ENCODE results near the gene NUMB. TPM values are rescaled to one million over a fixed set of nuclear protein-coding genes. Genes with fewer than 3 reads are reported as not detected.

NUMB gene
- total and polyA plus RNA-seq, 2 donors (not counting 3 experiments of a cell fraction or from before 2014, with no cell fraction given) = 128 to 164 TPM

DNA sequence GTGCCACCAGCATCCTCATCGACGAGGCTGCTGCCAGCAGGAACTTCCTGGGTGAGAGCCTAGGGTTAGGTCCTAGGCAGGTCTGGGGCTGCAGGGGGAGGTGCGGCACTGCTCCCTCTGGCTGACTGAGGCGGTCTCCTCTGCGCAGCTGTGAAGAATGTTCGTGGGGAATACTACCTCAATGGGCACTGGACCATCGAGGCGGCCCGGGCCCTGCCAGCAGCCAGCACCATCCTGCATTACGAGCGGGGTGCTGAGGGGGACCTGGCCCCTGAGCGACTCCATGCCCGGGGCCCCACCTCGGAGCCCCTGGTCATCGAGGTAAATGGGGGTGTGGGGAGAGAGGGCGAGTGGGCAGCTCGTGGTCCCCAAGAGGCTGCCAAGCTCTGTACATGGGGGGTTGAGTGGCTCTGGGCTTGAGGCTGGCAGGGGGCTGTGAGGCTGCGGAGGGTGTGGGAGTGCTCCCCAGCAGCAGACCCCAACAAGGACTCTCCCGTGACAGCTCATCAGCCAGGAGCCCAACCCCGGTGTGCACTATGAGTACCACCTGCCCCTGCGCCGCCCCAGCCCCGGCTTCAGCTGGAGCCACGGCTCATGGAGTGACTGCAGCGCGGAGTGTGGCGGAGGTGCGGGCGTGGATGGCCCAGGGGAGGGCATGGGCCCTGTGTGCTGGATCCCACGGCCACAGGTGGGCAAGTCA, 206.7 kb downstream of the NUMB start:
- H3K9ac ChIP-seq (replicated peaks; ENCODE audit: extremely low read depth, insufficient read depth, low read length) = no peak overlapping the region
- no peaks in the 10 kb centered on the region for H3K79me2 ChIP-seq (ENCODE audit: control insufficient read depth, insufficient read depth, low read length)
- FAIRE-seq (no peak), DNase-seq (ENCODE audit: low read depth, low spot score) (no peak)
- no peaks in the 10 kb centered on the region for H3K36me3 ChIP-seq (ENCODE audit: control insufficient read depth in 2 of 2, extremely low read depth in 1 of 2, insufficient read depth in 2 of 2, low read length in 2 of 2)
- H2AFZ ChIP-seq (ENCODE audit: low read depth, low read length) = no peak overlapping the region
- POLR2A ChIA-PET = no interaction called here
- no peaks in the 10 kb centered on the region for H3K9me3 ChIP-seq (replicated peaks; ENCODE audit: control insufficient read depth, insufficient read depth, low read length)
- BruUV-seq (replicated peaks) = no TSS peak
- H3K4me2 ChIP-seq (ENCODE audit: insufficient read depth, low read length) = no peak overlapping the region
- no peaks in the 10 kb centered on the region for H3K27me3 ChIP-seq (ENCODE audit: control insufficient read depth in 2 of 2, insufficient read depth in 2 of 2, low read length in 2 of 2)
- H3K27ac ChIP-seq (ENCODE audit: insufficient read depth, low read depth, low read length) = no peak overlapping the region
- no peaks in the 10 kb centered on the region for H3K9me1 ChIP-seq (replicated peaks; ENCODE audit: control insufficient read depth, extremely low read depth, insufficient read depth, low read length)
- no peaks in the 10 kb centered on the region for H4K20me1 ChIP-seq (replicated peaks; ENCODE audit: control insufficient read depth, extremely low read depth, insufficient read depth, low read length)
- no peaks in the 10 kb centered on the region for H3K4me1 ChIP-seq (ENCODE audit: control insufficient read depth, extremely low read depth, insufficient read depth, low read length)
- CTCF ChIA-PET = no interaction called here
- intact Hi-C loops (cut with micrococcal nuclease) (no loop called here), dilution Hi-C loops (cut with MboI; ENCODE audit: extremely low pct_ligation_motif_present, low sequenced_read_pairs) (no loop called here)
- H3K4me3 ChIP-seq (replicated peaks in 1 of 3; ENCODE audit: insufficient read depth in 1 of 3, low read depth in 1 of 3, low read length in 3 of 3) = no peak overlapping the region
- TF ChIP-seq POLR2A (IDR thresholded peaks at IDR 0.05; ENCODE audit: low read depth, low read length) (no peak), FOS (IDR thresholded peaks at IDR 0.05; ENCODE audit: borderline replicate concordance, insufficient read depth, low read length) (no peak), MYC (IDR thresholded peaks at IDR 0.05; ENCODE audit: low read depth, low read length) (no peak), EZH2 (IDR thresholded peaks at IDR 0.05; ENCODE audit: borderline replicate concordance, low read depth, low read length, severe bottlenecking) (no peak), JUN (IDR thresholded peaks at IDR 0.05; ENCODE audit: borderline replicate concordance, insufficient read depth, insufficient read length, low read depth) (no peak), GATA2 (IDR thresholded peaks at IDR 0.05; ENCODE audit: insufficient read depth, insufficient read length, low read depth, low read length) (no peak), POLR2AphosphoS5 (IDR thresholded peaks at IDR 0.05; ENCODE audit: insufficient read depth, low read depth, low read length) (no peak)
- TF ChIP-seq, protein P1, sequence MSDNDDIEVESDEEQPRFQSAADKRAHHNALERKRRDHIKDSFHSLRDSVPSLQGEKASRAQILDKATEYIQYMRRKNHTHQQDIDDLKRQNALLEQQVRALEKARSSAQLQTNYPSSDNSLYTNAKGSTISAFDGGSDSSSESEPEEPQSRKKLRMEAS (IDR thresholded peaks at IDR 0.05; ENCODE audit: insufficient read depth, insufficient read length) = no peak
- TF ChIP-seq, protein P2, sequence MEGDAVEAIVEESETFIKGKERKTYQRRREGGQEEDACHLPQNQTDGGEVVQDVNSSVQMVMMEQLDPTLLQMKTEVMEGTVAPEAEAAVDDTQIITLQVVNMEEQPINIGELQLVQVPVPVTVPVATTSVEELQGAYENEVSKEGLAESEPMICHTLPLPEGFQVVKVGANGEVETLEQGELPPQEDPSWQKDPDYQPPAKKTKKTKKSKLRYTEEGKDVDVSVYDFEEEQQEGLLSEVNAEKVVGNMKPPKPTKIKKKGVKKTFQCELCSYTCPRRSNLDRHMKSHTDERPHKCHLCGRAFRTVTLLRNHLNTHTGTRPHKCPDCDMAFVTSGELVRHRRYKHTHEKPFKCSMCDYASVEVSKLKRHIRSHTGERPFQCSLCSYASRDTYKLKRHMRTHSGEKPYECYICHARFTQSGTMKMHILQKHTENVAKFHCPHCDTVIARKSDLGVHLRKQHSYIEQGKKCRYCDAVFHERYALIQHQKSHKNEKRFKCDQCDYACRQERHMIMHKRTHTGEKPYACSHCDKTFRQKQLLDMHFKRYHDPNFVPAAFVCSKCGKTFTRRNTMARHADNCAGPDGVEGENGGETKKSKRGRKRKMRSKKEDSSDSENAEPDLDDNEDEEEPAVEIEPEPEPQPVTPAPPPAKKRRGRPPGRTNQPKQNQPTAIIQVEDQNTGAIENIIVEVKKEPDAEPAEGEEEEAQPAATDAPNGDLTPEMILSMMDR (IDR thresholded peaks at IDR 0.05; ENCODE audit: extremely low read depth in 1 of 2, insufficient read depth in 1 of 2, low read depth in 1 of 2, low read length in 2 of 2) = no peak

All from endothelial cell of umbilical vein (primary cell).